Fibroblast of the aortic adventitia (primary cell): ENCODE measurements around the gene CHTF8. TPM values are rescaled to one million over a fixed set of nuclear protein-coding genes. Genes with fewer than 3 reads are reported as not detected.
"Not testable (repeated sequence)": the region's sequence is repeated elsewhere in the genome, so short reads cannot be mapped to it uniquely, and the experiment has no call there.

Experiments
- DNase-seq: peaks from one replicate; pipeline ENCODE4 v3.0.0-alpha.2; 2010; ENCODE audit warnings: low read depth
- H3K4me3 ChIP-seq: 2 replicates; pipeline ENCODE4 v1.5.1; 2011; ENCODE audit warnings: low read depth, mild to moderate bottlenecking, control low read depth, low read length, moderate library complexity
- CTCF ChIP-seq: IDR thresholded peaks from 2 replicates; pipeline ENCODE4 v1.5.1; 2011; ENCODE audit warnings: mild to moderate bottlenecking, low read length, control low read depth, inconsistent platforms; ENCODE audit not compliant: insufficient read depth
- total RNA-seq: library from RNA; depleted of rRNA; stranded (reverse); fragments of >200 nt; gene quantifications from 2 replicates; pipeline ENCODE4 v1.2.3, GENCODE V29; 2012; ENCODE audit warnings: low replicate concordance

CHTF8 gene
- total RNA-seq, 1 donor: 90.6 TPM

- TF ChIP-seq CTCF: no peak
- no peak for DNase-seq
- no peak overlapping the region for H3K4me3 ChIP-seq
Measured at GRCh38 chr16:69126221-69126620, 6.2 kb downstream of the CHTF8 start.

- not testable (repeated sequence) for DNase-seq
Measured at GRCh38 chr16:69124961-69125360, 7.4 kb downstream of the CHTF8 start.

GRCh38 chr16:69124406-69124805 lies 8.0 kb downstream of the CHTF8 start:
- not testable (repeated sequence) for H3K4me3 ChIP-seq, DNase-seq

More at GRCh38 chr16:69124961-69125360, 7.4 kb downstream of the CHTF8 start:
- H3K4me3 ChIP-seq: not testable (repeated sequence)

DNA sequence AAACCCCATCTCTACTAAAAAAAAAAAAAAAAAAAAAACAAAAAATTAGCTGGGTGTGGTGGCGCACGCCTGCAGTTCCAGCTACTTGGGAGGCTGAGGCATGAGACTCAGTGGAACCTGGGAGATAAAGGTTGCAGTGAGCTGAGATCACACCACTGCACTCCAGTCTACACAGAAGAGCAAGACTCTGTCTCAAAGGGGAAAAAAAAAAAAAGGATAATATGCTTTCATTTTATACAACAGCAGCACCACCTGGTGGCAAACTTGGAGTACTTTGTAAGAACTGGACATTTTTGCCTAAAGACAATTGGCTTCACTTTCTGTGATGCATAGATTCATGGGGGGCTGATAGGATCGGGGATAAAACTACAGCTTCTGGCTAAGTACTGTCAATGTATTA lies 8.5 kb downstream of the CHTF8 start:
- no peak overlapping the region for H3K4me3 ChIP-seq
- TF ChIP-seq CTCF: peak; percentile 54
- DNase-seq: peak; percentile 83

- no peak for DNase-seq
- H3K4me3 ChIP-seq: no peak overlapping the region
- no peak for TF ChIP-seq CTCF
Measured at GRCh38 chr16:69120096-69120664, 12.2 kb downstream of the CHTF8 start.

- no peak overlapping the region for H3K4me3 ChIP-seq
- DNase-seq: no peak
- no peak for TF ChIP-seq CTCF
Measured at GRCh38 chr16:69119536-69119935, 12.9 kb downstream of the CHTF8 start.

DNA sequence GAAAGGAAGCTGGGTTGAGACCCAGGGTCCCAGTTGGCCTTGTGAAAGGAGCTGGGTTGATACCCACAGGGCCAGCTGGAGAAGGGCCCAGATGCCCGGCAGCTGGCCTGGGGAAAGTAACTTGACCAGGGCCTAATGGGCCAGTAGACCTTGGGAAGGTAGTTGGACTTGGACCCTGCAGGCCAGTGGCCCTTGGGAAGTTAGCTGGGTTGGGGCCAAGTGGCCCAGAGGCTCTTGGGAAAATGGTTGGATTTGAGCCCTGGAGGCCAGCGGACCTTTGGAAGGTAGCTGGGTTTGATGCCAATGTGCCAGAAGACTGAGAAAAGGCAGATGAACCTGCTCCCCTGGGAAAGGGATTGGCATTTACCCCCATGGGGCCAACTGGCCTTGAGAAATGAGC lies 13.4 kb downstream of the CHTF8 start:
- no peak for DNase-seq
- no peak for TF ChIP-seq CTCF
- H3K4me3 ChIP-seq: no peak overlapping the region

GRCh38 chr16:69118468-69118867 lies 13.9 kb downstream of the CHTF8 start:
- H3K4me3 ChIP-seq: no peak overlapping the region
- TF ChIP-seq CTCF: no peak
- no peak for DNase-seq
